ENCODE results near the gene SMC6.
A peak's percentile ranks its signal among the peaks of the same experiment; 100 is the strongest.

SMC6 gene

GRCh38 chr2:17658251-17658843 is 95.3 kb downstream of the SMC6 start:
- TF ChIP-seq, protein P1, sequence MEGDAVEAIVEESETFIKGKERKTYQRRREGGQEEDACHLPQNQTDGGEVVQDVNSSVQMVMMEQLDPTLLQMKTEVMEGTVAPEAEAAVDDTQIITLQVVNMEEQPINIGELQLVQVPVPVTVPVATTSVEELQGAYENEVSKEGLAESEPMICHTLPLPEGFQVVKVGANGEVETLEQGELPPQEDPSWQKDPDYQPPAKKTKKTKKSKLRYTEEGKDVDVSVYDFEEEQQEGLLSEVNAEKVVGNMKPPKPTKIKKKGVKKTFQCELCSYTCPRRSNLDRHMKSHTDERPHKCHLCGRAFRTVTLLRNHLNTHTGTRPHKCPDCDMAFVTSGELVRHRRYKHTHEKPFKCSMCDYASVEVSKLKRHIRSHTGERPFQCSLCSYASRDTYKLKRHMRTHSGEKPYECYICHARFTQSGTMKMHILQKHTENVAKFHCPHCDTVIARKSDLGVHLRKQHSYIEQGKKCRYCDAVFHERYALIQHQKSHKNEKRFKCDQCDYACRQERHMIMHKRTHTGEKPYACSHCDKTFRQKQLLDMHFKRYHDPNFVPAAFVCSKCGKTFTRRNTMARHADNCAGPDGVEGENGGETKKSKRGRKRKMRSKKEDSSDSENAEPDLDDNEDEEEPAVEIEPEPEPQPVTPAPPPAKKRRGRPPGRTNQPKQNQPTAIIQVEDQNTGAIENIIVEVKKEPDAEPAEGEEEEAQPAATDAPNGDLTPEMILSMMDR (IDR thresholded peaks at IDR 0.05), result no peak

GRCh38 chr2:17657759-17658158 is 95.9 kb downstream of the SMC6 start:
- TF ChIP-seq, protein P1 (IDR thresholded peaks at IDR 0.05), result no peak

- TF ChIP-seq, protein P1 (IDR thresholded peaks at IDR 0.05), result no peak
Observed at GRCh38 chr2:17652681-17653394, 100.8 kb downstream of the SMC6 start.

- TF ChIP-seq, protein P1 (IDR thresholded peaks at IDR 0.05), result no peak
Observed at GRCh38 chr2:17649026-17649425, 104.6 kb downstream of the SMC6 start.

GRCh38 chr2:17648581-17648980 is 105.0 kb downstream of the SMC6 start:
- TF ChIP-seq, protein P1 (IDR thresholded peaks at IDR 0.05), result no peak

DNA sequence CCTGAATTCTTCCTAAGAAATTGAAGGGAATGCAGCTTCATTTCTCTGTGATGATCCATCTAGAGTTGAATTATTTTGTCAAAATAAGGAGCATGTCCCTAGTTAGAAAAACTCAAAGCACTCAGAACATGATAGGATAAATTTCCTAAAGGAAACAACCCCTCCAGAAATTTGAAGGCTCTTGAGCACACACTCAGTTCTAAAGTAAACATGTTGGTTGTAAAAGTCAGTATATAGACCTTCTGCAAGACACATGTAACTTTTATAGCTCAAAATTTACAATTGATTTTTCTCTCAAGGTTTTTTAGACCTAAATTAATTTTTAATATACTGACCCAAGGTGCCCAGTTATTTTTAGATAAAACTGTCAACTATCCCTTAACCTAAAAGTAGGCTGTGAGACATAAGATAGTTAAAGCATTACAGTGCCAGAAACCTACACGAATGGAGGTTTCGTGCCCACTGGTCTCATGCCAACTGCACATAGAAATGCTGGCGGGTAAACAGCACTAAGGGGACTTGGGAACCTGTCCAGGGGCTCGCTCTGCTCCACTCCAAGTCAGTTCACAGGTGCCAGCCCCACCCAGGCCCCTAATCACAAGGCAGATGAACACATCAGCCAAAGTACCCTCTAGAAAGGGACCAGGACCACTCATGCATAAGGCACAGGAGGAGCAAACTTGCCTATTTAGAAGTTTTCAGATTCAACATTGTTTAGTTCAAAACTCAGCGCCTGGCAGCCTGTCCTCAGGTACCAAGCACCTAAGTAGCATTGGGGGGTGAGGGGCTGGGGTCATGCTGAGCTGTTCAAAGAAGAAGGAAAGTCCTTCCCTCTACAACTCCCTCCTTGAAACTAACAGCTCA is 106.5 kb downstream of the SMC6 start:
- TF ChIP-seq, protein P1 (IDR thresholded peaks at IDR 0.05), result no peak

- TF ChIP-seq, protein P1 (IDR thresholded peaks at IDR 0.05), result peak; percentile 73
Observed at GRCh38 chr2:17646081-17646554, 107.5 kb downstream of the SMC6 start.
